DOHH2 (cell line): ENCODE results near the gene RSPO1.

ENCODE experiments used
- H3F3A ChIP-seq: fragments of 200-600 bp; sonication (generic), shearing (Covaris generic); 2 replicates; pipeline ENCODE4 v1.6.0; 2016; ENCODE audit warnings: antibody characterized with exemption, mild to moderate bottlenecking; ENCODE audit not compliant: control insufficient read depth, insufficient read depth
- H3K27ac ChIP-seq: fragments of 200-600 bp; sonication (generic); 2 replicates; pipeline ENCODE4 v1.5.1; 2014; ENCODE audit warnings: low read depth, mild to moderate bottlenecking, low read length, moderate library complexity
- H3K27me3 ChIP-seq: fragments of 200-600 bp; sonication (generic); 2 replicates; pipeline ENCODE4 v1.6.1; 2014; ENCODE audit warnings: mild to moderate bottlenecking, low read length, mixed read lengths; ENCODE audit not compliant: control insufficient read depth
- H3K36me3 ChIP-seq: fragments of 200-600 bp; sonication (generic); 2 replicates; pipeline ENCODE4 v1.6.1; 2014; ENCODE audit warnings: mild to moderate bottlenecking, low read length, moderate library complexity, mixed read lengths; ENCODE audit not compliant: control insufficient read depth
- H3K4me1 ChIP-seq: fragments of 200-600 bp; sonication (generic); 2 replicates; pipeline ENCODE4 v1.6.1; 2014; ENCODE audit warnings: mild to moderate bottlenecking, low read length, mixed read lengths; ENCODE audit not compliant: control insufficient read depth
- H3K4me2 ChIP-seq: fragments of 200-600 bp; sonication (generic); 2 replicates; pipeline ENCODE4 v1.6.0; 2014; ENCODE audit warnings: mild to moderate bottlenecking, low read length, moderate library complexity
- H3K4me3 ChIP-seq: fragments of 200-600 bp; sonication (generic); 2 replicates; pipeline ENCODE4 v1.5.1; 2014; ENCODE audit warnings: mild to moderate bottlenecking, low read length, mixed read lengths
- H3K79me2 ChIP-seq: fragments of 200-600 bp; sonication (generic); 2 replicates; pipeline ENCODE4 v1.6.1; 2014; ENCODE audit warnings: mild to moderate bottlenecking, low read length, mixed read lengths; ENCODE audit not compliant: control insufficient read depth
- H3K9me2 ChIP-seq: fragments of 200-600 bp; sonication (generic); replicated peaks from 2 replicates; pipeline ENCODE4 v1.6.1; 2014; ENCODE audit warnings: mild to moderate bottlenecking, low read length, mixed read lengths; ENCODE audit not compliant: control insufficient read depth
- H3K9me3 ChIP-seq: fragments of 200-600 bp; sonication (generic); 2 replicates; pipeline ENCODE4 v1.6.1; 2014; ENCODE audit warnings: antibody characterized with exemption, low read length, mixed read lengths; ENCODE audit not compliant: control insufficient read depth, insufficient read depth
- H4K20me1 ChIP-seq: fragments of 200-600 bp; sonication (generic); 2 replicates; pipeline ENCODE4 v1.6.0; 2014; ENCODE audit warnings: low read depth, mild to moderate bottlenecking, antibody characterized with exemption, low read length, moderate library complexity; ENCODE audit not compliant: control insufficient read depth, insufficient read depth
- CTCF ChIP-seq: fragments of 200-600 bp; sonication (generic); IDR thresholded peaks from one replicate; pipeline ENCODE4 v1.5.1; 2014; ENCODE audit warnings: antibody characterized with exemption, mild to moderate bottlenecking, low read depth, low read length; ENCODE audit not compliant: poor library complexity, severe bottlenecking
- EZH2phosphoT487 ChIP-seq: fragments of 200-600 bp; sonication (generic); IDR thresholded peaks from 2 replicates; pipeline ENCODE4 v1.6.1; 2017; ENCODE audit warnings: borderline replicate concordance, mild to moderate bottlenecking, antibody characterized with exemption, low read length, moderate library complexity, mixed read lengths

The RSPO1 gene

GRCh38 chr1:37631036-37631435 is 3.7 kb downstream of the RSPO1 start:
- Histone ChIP-seq H3K79me2 (no peaks in the 10 kb centered on the region), H3K36me3 (no peaks in the 10 kb centered on the region), H3K27me3 (peaks cover 74% of the 10 kb centered on the region)

GRCh38 chr1:37630426-37631028 is 4.2 kb downstream of the RSPO1 start:
- H3K27me3 ChIP-seq = peaks cover 69% of the 10 kb centered on the region
- H3K4me1 ChIP-seq = no peaks in the 10 kb centered on the region
- H3F3A ChIP-seq = no peaks in the 10 kb centered on the region
- no peaks in the 10 kb centered on the region for H4K20me1 ChIP-seq
- H3K9me3 ChIP-seq = no peaks in the 10 kb centered on the region
- no peak overlapping the region for H3K4me2 ChIP-seq
- H3K27ac ChIP-seq = no peak overlapping the region
- H3K36me3 ChIP-seq = no peaks in the 10 kb centered on the region
- H3K79me2 ChIP-seq = no peaks in the 10 kb centered on the region
- H3K4me3 ChIP-seq = no peak overlapping the region
- TF ChIP-seq CTCF = no peak
- no peak for TF ChIP-seq EZH2phosphoT487
- no peaks in the 10 kb centered on the region for H3K9me2 ChIP-seq

More at GRCh38 chr1:37631036-37631435, 3.7 kb downstream of the RSPO1 start:
- Histone ChIP-seq H3K4me1 (no peaks in the 10 kb centered on the region), H4K20me1 (no peaks in the 10 kb centered on the region), H3K4me3 (no peak overlapping the region), H3K9me2 (no peaks in the 10 kb centered on the region), H3K9me3 (no peaks in the 10 kb centered on the region), H3F3A (no peaks in the 10 kb centered on the region), H3K27ac (no peak overlapping the region), H3K4me2 (no peak overlapping the region)
- TF ChIP-seq EZH2phosphoT487 (no peak), CTCF (no peak)

GRCh38 chr1:37629726-37630425 is 4.8 kb downstream of the RSPO1 start:
- Histone ChIP-seq H3K4me3 (no peak overlapping the region), H3K27me3 (peaks cover 62% of the 10 kb centered on the region), H3K4me1 (no peaks in the 10 kb centered on the region), H3K4me2 (no peak overlapping the region), H3K79me2 (no peaks in the 10 kb centered on the region), H3K9me2 (no peaks in the 10 kb centered on the region), H3F3A (no peaks in the 10 kb centered on the region), H3K9me3 (no peaks in the 10 kb centered on the region), H3K27ac (no peak overlapping the region), H3K36me3 (no peaks in the 10 kb centered on the region), H4K20me1 (no peaks in the 10 kb centered on the region)
- no peak for TF ChIP-seq EZH2phosphoT487
- no peak for TF ChIP-seq CTCF
